GM21619 (cell line): ENCODE data around the gene RAD54L.
A peak's percentile ranks its signal among the peaks of the same experiment; 100 is the strongest.
"Not testable (repeated sequence)": the region's sequence is repeated elsewhere in the genome, so short reads cannot be mapped to it uniquely, and the experiment has no call there.

Experiments
- ATAC-seq: cut with Tn5 transposase; IDR thresholded peaks from one replicate; pipeline ENCODE4 v1.9.1; 2021; ENCODE audit not compliant: unreplicated experiment

RAD54L gene

GRCh38 chr1:46247436-46248121 is at the start of gene RAD54L:
Gene RAD54L (plus strand): TSS chr1:46247763. CDS start chr1:46248406, 643 bp downstream.
- peak; percentile 92 for ATAC-seq

GRCh38 chr1:46197964-46198811 is 49.4 kb upstream of the RAD54L start, which contains the start of gene POMGNT1:
Gene POMGNT1 (minus strand): TSS chr1:46198434. CDS start chr1:46197821, 613 bp downstream.
- ATAC-seq, result peak; percentile 89

DNA sequence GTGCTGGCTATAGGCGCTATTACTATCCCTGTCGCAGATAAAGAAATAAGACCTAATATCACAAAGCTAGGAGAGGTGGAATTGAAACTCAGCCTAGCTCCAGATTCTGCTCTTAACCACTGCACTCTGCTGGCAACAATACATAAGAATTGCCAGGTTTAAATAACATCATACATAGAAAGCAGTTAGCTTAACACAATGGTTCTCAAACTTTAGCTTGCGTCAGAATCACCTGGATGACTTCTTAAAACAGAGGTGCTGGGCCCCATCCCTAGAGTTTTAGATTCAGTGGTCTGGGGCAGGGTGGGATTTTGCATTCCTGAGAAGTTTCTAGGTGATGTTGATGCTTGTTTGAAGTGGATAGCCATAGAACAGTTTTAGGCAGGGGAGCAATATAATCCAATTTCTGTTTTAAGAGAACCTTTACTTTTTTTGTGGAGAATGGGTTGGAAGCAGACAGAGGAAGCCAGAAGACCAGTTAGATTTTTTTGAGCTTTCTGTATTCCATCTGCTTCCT is 48.3 kb upstream of the RAD54L start:
- no peak for ATAC-seq

GRCh38 chr1:46203738-46204405 is 43.7 kb upstream of the RAD54L start:
- no peak for ATAC-seq

DNA sequence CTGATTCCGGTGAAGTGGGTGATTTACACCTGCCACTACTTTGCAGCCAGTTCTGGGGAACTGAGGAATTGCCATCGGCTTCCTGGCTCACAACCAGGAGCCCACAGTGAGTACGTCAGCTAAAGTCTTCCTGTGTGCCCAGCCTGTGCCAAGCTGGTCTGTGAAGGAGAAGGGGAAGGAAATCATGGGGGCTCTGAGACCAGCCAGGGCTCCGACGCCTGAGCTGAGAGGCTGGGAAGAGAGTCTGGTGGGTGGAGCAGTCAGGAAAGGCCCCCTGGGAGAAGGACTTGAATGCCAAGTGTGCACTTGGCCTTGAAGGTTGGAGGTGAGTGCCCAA is 43.2 kb upstream of the RAD54L start:
- no peak for ATAC-seq

DNA sequence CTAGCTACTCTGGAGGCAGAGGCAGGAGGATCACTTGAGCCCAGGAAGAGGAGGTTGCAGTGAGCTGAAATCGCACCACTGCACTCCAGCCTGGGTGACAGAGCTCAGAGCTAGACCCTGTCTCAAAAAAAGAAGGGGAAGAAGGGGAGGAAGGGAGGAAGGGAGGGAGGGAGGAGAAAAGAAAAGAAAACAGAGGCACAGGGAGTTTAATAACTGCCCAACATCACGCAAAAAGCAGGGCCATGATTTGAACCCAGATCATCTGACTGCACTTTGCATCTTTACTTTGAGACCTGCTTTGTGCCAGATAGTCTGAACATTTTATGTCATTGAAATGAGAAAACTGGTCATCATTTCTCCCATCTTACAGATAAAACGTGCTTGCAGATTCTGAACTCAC is 42.4 kb upstream of the RAD54L start:
- ATAC-seq, result no peak

DNA sequence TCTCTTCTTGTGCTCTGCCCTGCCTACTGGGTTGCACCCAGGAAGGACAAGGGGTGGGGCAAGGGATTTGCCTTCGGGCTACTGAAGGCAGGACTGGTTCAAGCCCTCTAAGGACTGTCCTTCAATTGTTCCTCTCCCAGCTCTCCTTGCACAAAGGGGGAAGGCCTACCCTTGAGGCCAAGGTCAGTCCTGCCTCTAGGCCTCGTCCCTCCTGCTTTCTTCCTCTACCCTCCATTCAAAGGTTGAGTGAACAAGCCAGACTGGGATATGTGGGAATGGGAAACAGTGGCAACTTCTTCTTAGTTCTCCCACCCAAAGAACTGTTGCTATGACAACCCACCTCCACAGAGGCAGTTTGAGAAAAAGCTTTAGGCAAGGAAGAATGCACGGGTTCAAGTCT is 41.8 kb upstream of the RAD54L start:
- no peak for ATAC-seq

GRCh38 chr1:46206399-46206798 is 41.2 kb upstream of the RAD54L start:
- ATAC-seq, result no peak

DNA sequence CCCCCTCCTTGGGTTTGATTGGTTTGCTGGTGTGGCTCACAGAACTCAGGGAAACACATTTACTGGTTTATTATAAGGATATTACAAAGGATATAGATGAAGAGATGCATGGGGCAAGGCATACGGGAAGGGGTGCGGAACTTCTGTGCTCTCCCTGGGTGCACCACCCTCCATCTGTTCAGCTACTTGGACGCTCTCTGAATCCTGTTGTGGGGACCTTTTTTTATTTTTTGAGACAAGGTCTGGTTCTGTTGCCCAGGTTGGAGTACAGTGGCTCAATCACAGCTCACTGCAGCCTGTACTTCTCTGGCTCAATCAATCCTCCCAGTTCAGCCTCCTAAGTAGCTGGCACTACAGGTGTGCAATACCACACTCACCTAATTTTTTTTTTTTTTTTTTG is 37.0 kb upstream of the RAD54L start:
- ATAC-seq, result no peak

DNA sequence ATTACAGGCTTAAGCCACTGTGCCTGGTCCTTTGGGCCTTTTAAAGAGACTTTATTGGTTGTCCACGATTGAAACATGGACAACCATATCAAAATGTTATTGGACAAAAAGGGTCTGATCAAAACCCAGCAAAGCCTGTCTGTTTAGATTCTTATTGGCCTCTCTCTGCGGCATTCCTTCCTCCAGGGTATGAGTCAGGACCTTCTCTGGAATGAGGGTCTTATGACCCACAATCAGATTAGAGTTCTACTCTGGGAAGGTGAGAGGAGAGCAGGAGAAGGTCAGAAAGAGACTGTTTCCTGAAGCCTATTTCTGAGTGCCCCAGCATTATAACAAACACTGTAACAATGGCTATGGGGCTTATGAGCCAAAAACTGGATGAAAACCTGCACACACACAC is 36.5 kb upstream of the RAD54L start:
- ATAC-seq, result no peak

- ATAC-seq, result no peak
Observed at GRCh38 chr1:46215504-46215903, 32.1 kb upstream of the RAD54L start.

DNA sequence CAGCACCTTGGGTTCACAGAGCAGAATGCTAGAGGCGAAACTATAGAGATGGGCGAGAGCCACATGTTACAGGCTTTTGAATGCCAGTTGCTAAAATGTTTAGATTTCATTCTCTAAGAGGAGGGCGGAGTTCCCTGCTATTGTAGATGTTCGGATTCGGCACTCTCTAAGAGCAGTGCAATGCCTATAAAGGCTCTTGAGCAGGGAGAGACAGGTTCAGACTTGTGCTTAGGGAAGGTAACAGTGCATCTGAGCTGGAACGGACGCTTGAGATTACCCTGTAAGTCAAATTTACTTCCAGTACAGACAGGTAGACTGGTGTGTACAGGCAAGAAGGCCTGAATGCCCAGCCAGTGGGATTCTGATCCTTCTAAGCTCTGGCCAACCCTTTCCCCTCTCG is 29.1 kb upstream of the RAD54L start:
- no peak for ATAC-seq

- no peak for ATAC-seq
Observed at GRCh38 chr1:46219551-46220520, 27.7 kb upstream of the RAD54L start.

- no peak for ATAC-seq
Observed at GRCh38 chr1:46220808-46221207, 26.8 kb upstream of the RAD54L start.

GRCh38 chr1:46221749-46222148 is 25.8 kb upstream of the RAD54L start:
- no peak for ATAC-seq

DNA sequence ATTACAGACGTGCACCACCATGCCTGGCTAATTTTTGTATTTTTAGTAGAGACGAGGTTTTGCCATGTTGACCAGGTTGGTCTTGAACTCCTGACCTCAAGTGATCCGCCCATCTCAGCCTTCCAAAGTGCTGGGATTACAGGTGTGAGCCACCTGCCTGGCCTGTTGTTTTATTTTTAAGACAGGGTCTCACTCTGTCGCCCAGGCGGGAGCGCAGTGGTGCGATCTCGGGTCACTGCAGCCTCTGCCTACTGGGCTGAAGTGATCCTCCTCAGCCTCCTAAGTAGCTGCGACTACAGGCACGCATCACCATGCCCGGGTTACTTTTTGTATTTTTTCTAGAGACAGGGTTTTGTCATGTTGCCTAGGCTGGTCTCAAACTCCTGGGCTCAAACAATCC is 24.5 kb upstream of the RAD54L start:
- not testable (repeated sequence) for ATAC-seq

DNA sequence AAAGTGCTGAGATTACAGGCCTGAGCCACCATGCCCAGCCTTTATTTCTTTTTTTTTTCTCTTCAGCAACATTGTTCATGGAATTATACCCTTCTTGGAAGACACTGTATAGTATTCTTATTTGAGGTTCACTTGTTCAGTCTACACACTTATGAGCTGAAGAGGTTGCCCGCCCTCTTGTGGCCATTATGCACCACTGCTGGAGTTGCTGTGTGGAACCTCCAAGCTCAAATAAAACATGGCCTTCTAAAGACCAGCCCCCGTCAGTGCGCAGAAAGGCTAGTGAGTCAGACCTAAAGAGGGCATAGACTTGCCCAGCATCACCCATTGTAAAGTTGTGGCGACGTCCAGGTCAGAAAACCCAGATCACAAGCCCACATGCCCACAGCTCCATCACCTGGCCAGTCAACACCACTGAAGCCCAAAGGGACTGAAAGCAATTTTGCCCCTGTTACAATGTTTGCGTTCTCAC is 24.1 kb upstream of the RAD54L start:
- peak; percentile 76 for ATAC-seq

DNA sequence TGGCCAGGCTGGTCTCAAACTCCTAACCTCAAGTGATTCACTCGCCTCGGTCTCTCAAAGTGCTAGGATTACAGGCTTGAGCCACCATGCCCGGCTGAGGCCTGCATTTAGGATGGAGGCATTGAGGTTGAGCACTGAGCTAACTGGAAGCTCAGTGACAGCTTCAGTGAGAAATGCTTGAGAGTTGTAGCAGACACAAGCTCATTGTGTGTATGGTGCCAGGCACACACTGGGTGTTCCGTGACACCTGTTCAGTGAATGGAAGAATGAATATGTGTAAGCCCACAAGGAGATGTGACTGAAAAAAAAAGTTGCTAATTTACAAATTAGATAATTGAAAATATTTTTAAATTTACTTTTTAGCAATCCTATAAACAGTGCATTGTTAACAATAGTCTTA is 22.6 kb upstream of the RAD54L start:
- no peak for ATAC-seq

DNA sequence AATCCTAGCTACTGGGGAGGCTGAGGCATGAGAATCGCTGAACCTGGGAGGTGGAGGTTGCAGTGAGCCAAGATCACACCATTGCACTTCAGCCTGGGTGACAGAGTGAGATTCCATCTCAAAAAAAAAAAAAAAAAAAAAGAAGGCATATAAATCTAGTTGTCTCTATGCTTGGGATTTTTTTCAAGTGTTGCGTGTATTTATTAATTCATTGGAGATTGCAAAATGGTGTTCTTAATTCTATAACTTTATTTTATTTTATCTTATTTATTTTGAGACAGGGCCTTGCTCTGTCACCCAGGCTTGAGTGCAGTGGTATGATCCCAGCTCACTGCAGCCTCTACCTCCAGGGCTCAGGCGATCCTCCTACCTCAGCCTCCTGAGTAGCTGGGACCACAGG is 16.3 kb upstream of the RAD54L start:
- not testable (repeated sequence) for ATAC-seq

DNA sequence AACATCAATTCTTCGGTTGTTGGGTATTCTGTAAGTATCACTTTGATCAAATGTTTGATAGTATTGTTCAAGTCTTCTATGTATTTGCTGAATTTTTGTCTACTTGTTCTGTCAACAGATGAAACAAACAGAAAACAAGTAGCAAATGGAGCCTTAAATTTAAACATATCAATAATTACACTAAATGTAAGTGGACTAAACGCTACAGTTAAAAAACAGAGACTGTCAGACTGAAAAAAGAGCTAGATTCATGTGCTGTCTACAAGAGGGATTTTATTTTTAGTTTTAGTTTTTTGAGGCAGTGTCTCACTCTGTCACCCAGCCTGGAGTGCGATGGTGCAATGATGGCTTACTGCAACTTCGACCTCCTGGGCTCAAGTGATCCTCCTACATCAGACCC is 10.7 kb upstream of the RAD54L start:
- ATAC-seq, result no peak
